Immature natural killer cell (primary cell): Measurements from ENCODE around the gene MANSC4. TPM values are rescaled to one million over a fixed set of nuclear protein-coding genes. Genes with fewer than 3 reads are reported as not detected.
A peak's percentile ranks its signal among the peaks of the same experiment; 100 is the strongest.

Experiments
- DNase-seq, 3 donors: peaks; one replicate each; pipeline ENCODE4 v3.0.0; 2022; ENCODE audit warnings: mixed read lengths in 1 of 3
- H3K27ac Mint-ChIP-seq, 6 donors: one replicate each; pipeline ENCODE4 v1.8.0; 2020; ENCODE audit warnings: mixed read lengths in 6 of 6, mild to moderate bottlenecking in 5 of 6, inconsistent platforms in 4 of 6, moderate library complexity in 3 of 6
- H3K27me3 Mint-ChIP-seq, 3 donors: one replicate each; pipeline ENCODE4 v1.8.0; 2020 to 2021; ENCODE audit warnings: low read depth in 3 of 3, mild to moderate bottlenecking in 3 of 3, mixed read lengths in 3 of 3, moderate library complexity in 3 of 3, inconsistent platforms in 1 of 3
- H3K36me3 Mint-ChIP-seq, 3 donors: one replicate each; pipeline ENCODE4 v1.8.0; 2020; ENCODE audit warnings: mixed read lengths in 3 of 3, inconsistent platforms in 2 of 3, mild to moderate bottlenecking in 2 of 3
- H3K4me1 Mint-ChIP-seq, 2 donors: one replicate each; pipeline ENCODE4 v1.8.0; 2020; ENCODE audit warnings: inconsistent platforms in 2 of 2, mild to moderate bottlenecking in 2 of 2, mixed read lengths in 2 of 2, moderate library complexity in 1 of 2
- H3K4me3 Mint-ChIP-seq, 5 donors: one replicate each; pipeline ENCODE4 v1.8.0; 2020; ENCODE audit warnings: mild to moderate bottlenecking in 5 of 5, mixed read lengths in 5 of 5, inconsistent platforms in 3 of 5, moderate library complexity in 3 of 5
- H3K9me3 Mint-ChIP-seq, 6 donors: one replicate each; pipeline ENCODE4 v1.8.0; 2020; ENCODE audit warnings: mild to moderate bottlenecking in 6 of 6, mixed read lengths in 6 of 6, inconsistent platforms in 4 of 6, moderate library complexity in 3 of 6
- polyA plus RNA-seq, 3 donors: library from polyadenylated mRNA; unstranded; fragments of 300-500 nt; fragmentation: Illumina TruSeq; gene quantifications; one replicate each; pipeline ENCODE4 v1.2.3, GENCODE V29; 2021

The MANSC4 gene
- polyA plus RNA-seq, 3 donors from 2014 or later, result not detected

GRCh38 chr12:27787559-27787958, 7.5 kb upstream of the MANSC4 start:
- Mint-ChIP-seq H3K9me3 (no peaks in the 10 kb centered on the region), H3K36me3 (peaks cover 6 to 17% (median 10%) of the 10 kb centered on the region in 3 donors), H3K27me3 (peaks cover 0 to 2% (median 0%) of the 10 kb centered on the region in 3 donors), H3K4me3 (no peak overlapping the region), H3K27ac (no peak overlapping the region), H3K4me1 (peaks cover 16 to 43% of the 10 kb centered on the region in 2 donors)
- DNase-seq, result no peak

- no peak overlapping the region for H3K4me3 Mint-ChIP-seq
Measured at GRCh38 chr12:27785882-27786570, 6.0 kb upstream of the MANSC4 start.

GRCh38 chr12:27782481-27782880, 2.4 kb upstream of the MANSC4 start:
- peak overlapping the region in 2 of 6 donors; percentile 62 to 75 for H3K27ac Mint-ChIP-seq
- peaks cover 0 to 4% (median 0%) of the 10 kb centered on the region in 3 donors for H3K36me3 Mint-ChIP-seq
- H3K9me3 Mint-ChIP-seq, result no peaks in the 10 kb centered on the region
- peaks cover 0 to 7% (median 3%) of the 10 kb centered on the region in 3 donors for H3K27me3 Mint-ChIP-seq
- peaks cover 36 to 52% of the 10 kb centered on the region in 2 donors for H3K4me1 Mint-ChIP-seq
- H3K4me3 Mint-ChIP-seq, result peak overlapping the region; percentile 30 to 85 (median 57)
- no peak for DNase-seq

More at GRCh38 chr12:27785882-27786570, 6.0 kb upstream of the MANSC4 start:
- Mint-ChIP-seq H3K4me1 (peaks cover 31 to 58% of the 10 kb centered on the region in 2 donors), H3K9me3 (no peaks in the 10 kb centered on the region), H3K36me3 (peaks cover 0 to 7% (median 0%) of the 10 kb centered on the region in 3 donors), H3K27me3 (peaks cover 0 to 2% (median 0%) of the 10 kb centered on the region in 3 donors), H3K27ac (no peak overlapping the region)
- no peak for DNase-seq

- Mint-ChIP-seq H3K36me3 (peaks cover 0 to 4% (median 0%) of the 10 kb centered on the region in 3 donors), H3K4me1 (peaks cover 36 to 50% of the 10 kb centered on the region in 2 donors), H3K4me3 (peak overlapping the region; percentile 76 to 86 (median 83)), H3K27me3 (peaks cover 0 to 7% (median 3%) of the 10 kb centered on the region in 3 donors), H3K27ac (peak overlapping the region in 3 of 6 donors; percentile 53 to 69 (median 53)), H3K9me3 (no peaks in the 10 kb centered on the region)
- no peak for DNase-seq
Measured at GRCh38 chr12:27781680-27782079, 1.6 kb upstream of the MANSC4 start.

- H3K4me1 Mint-ChIP-seq, result peaks cover 33 to 44% of the 10 kb centered on the region in 2 donors
- H3K4me3 Mint-ChIP-seq, result peak overlapping the region; percentile 76 to 86 (median 83)
- DNase-seq, result no peak
- peaks cover 0 to 7% (median 3%) of the 10 kb centered on the region in 3 donors for H3K27me3 Mint-ChIP-seq
- H3K27ac Mint-ChIP-seq, result peak overlapping the region in 5 of 6 donors; percentile 40 to 80 (median 65)
- H3K36me3 Mint-ChIP-seq, result peaks cover 0 to 4% (median 0%) of the 10 kb centered on the region in 3 donors
- no peaks in the 10 kb centered on the region for H3K9me3 Mint-ChIP-seq
Measured at GRCh38 chr12:27780612-27781408, 774 bp upstream of the MANSC4 start.

GRCh38 chr12:27779416-27779919, 568 bp downstream of the MANSC4 start:
- Mint-ChIP-seq H3K4me1 (peaks cover 27 to 33% of the 10 kb centered on the region in 2 donors), H3K36me3 (peaks cover 0 to 4% (median 0%) of the 10 kb centered on the region in 3 donors), H3K27me3 (peaks cover 0 to 7% (median 3%) of the 10 kb centered on the region in 3 donors), H3K9me3 (no peaks in the 10 kb centered on the region), H3K4me3 (peak overlapping the region; percentile 87 to 90 (median 89)), H3K27ac (peak overlapping the region; percentile 53 to 84 (median 75))
- no peak for DNase-seq

- peaks cover 0 to 4% (median 0%) of the 10 kb centered on the region in 3 donors for H3K36me3 Mint-ChIP-seq
- H3K4me3 Mint-ChIP-seq, result peak overlapping the region; percentile 53 to 90 (median 62)
- H3K4me1 Mint-ChIP-seq, result peaks cover 25 to 30% of the 10 kb centered on the region in 2 donors
- no peak for DNase-seq
- peaks cover 0 to 7% (median 3%) of the 10 kb centered on the region in 3 donors for H3K27me3 Mint-ChIP-seq
- H3K27ac Mint-ChIP-seq, result no peak overlapping the region
- no peaks in the 10 kb centered on the region for H3K9me3 Mint-ChIP-seq
Measured at GRCh38 chr12:27778206-27778605, 1.8 kb downstream of the MANSC4 start.

- Mint-ChIP-seq H3K9me3 (no peaks in the 10 kb centered on the region), H3K4me1 (peaks cover 18 to 20% of the 10 kb centered on the region in 2 donors), H3K27me3 (peaks cover 0 to 5% (median 3%) of the 10 kb centered on the region in 3 donors), H3K4me3 (peak overlapping the region in 3 of 5 donors; percentile 2 to 18 (median 15)), H3K36me3 (no peaks in the 10 kb centered on the region), H3K27ac (no peak overlapping the region)
- no peak for DNase-seq
Measured at GRCh38 chr12:27777141-27777540, 2.9 kb downstream of the MANSC4 start.

GRCh38 chr12:27772328-27773049, 7.5 kb downstream of the MANSC4 start:
- Mint-ChIP-seq H3K27me3 (no peaks in the 10 kb centered on the region), H3K27ac (no peak overlapping the region), H3K4me3 (no peak overlapping the region), H3K9me3 (no peaks in the 10 kb centered on the region), H3K4me1 (no peaks in the 10 kb centered on the region), H3K36me3 (no peaks in the 10 kb centered on the region)
- DNase-seq, result no peak

- H3K4me3 Mint-ChIP-seq, result no peak overlapping the region
- no peaks in the 10 kb centered on the region for H3K36me3 Mint-ChIP-seq
- no peak overlapping the region for H3K27ac Mint-ChIP-seq
Measured at GRCh38 chr12:27771481-27772327, 8.3 kb downstream of the MANSC4 start.

GRCh38 chr12:27769142-27769673, 10.8 kb downstream of the MANSC4 start:
- Mint-ChIP-seq H3K27ac (no peak overlapping the region), H3K4me3 (no peak overlapping the region), H3K27me3 (peaks cover 0 to 1% (median 0%) of the 10 kb centered on the region in 3 donors), H3K9me3 (no peaks in the 10 kb centered on the region), H3K36me3 (no peaks in the 10 kb centered on the region), H3K4me1 (no peaks in the 10 kb centered on the region)
- no peak for DNase-seq

More at GRCh38 chr12:27771481-27772327, 8.3 kb downstream of the MANSC4 start:
- Mint-ChIP-seq H3K27me3 (no peaks in the 10 kb centered on the region), H3K4me1 (no peaks in the 10 kb centered on the region), H3K9me3 (no peaks in the 10 kb centered on the region)
- DNase-seq, result no peak

- Mint-ChIP-seq H3K9me3 (no peaks in the 10 kb centered on the region), H3K36me3 (peaks cover 0 to 5% (median 0%) of the 10 kb centered on the region in 3 donors), H3K4me1 (no peaks in the 10 kb centered on the region), H3K4me3 (no peak overlapping the region), H3K27ac (no peak overlapping the region), H3K27me3 (peaks cover 0 to 1% (median 0%) of the 10 kb centered on the region in 3 donors)
- DNase-seq, result no peak
Measured at GRCh38 chr12:27766587-27766986, 13.4 kb downstream of the MANSC4 start.
